GM10248 (cell line): ENCODE data around the gene DCAF10.

Experiments
- CTCF ChIA-PET: fragments of 300-600 bp; sonication (Branson Sonifier 250); formaldehyde crosslinking; extraction: SDS; loops from one replicate; lab custom pipeline; 2021; ENCODE audit warnings: antibody characterized with exemption; lab: Yijun Ruan, JAX
- POLR2A ChIA-PET: fragments of 350-650 bp; sonication (Branson Sonifier 250); formaldehyde crosslinking; extraction: SDS; loops from one replicate; lab custom pipeline; 2020; ENCODE audit warnings: antibody characterized with exemption; lab: Yijun Ruan, JAX
- DNase-seq: peaks from one replicate; pipeline ENCODE4 v3.0.0; 2012; ENCODE audit errors: extremely low spot score
- CTCF ChIP-seq: IDR thresholded peaks from 2 replicates; pipeline ENCODE4 v1.5.1; 2012; ENCODE audit warnings: mild to moderate bottlenecking, low read depth; ENCODE audit errors: extremely low read depth, missing control alignments, control extremely low read depth

DCAF10 gene

GRCh38 chr9:37856551-37856950, 56.0 kb downstream of the DCAF10 start:
- no peak for TF ChIP-seq CTCF
- DNase-seq: no peak
- CTCF ChIA-PET: no interaction called here
- POLR2A ChIA-PET: no interaction called here

- no peak for DNase-seq
- ChIA-PET CTCF (interaction anchor here (0.7 to 2.0 kb wide), 7 partner anchors 9 to 74 kb away, joined by 3 to 6 read pairs (median 3); partner anchors contain the start of gene EXOSC3), POLR2A (no interaction called here)
- TF ChIP-seq CTCF: no peak
Measured at GRCh38 chr9:37859043-37859442, 58.4 kb downstream of the DCAF10 start.

- no peak for TF ChIP-seq CTCF
- no peak for DNase-seq
- ChIA-PET CTCF (interaction anchor here (1.0 kb wide), 1 partner anchor 9 kb away, joined by 3 read pairs; no protein-coding TSS in a partner anchor), POLR2A (interaction anchor here (0.6 kb wide), 1 partner anchor 425 kb away, joined by 3 read pairs; no protein-coding TSS in a partner anchor)
Measured at GRCh38 chr9:37862530-37862929, 61.9 kb downstream of the DCAF10 start.

- ChIA-PET CTCF (interaction anchor here (0.6 to 2.1 kb wide), 3 partner anchors 11 to 27 kb away, joined by 3 to 6 read pairs (median 3); no protein-coding TSS in a partner anchor), POLR2A (no interaction called here)
- TF ChIP-seq CTCF: no peak
- DNase-seq: no peak
Measured at GRCh38 chr9:37870081-37870798, 69.6 kb downstream of the DCAF10 start.

- ChIA-PET CTCF (interaction anchor here (0.6 to 2.2 kb wide), 5 partner anchors 11 to 27 kb away, joined by 3 to 6 read pairs (median 3); no protein-coding TSS in a partner anchor), POLR2A (no interaction called here)
- DNase-seq: no peak
- no peak for TF ChIP-seq CTCF
Measured at GRCh38 chr9:37870799-37871176, 70.2 kb downstream of the DCAF10 start.

- TF ChIP-seq CTCF: no peak
- no peak for DNase-seq
- ChIA-PET POLR2A (no interaction called here), CTCF (no interaction called here)
Measured at GRCh38 chr9:37873955-37874354, 73.4 kb downstream of the DCAF10 start.
